Kidney capillary endothelial cell (primary cell): Measurements from ENCODE around the gene GMPR.

ENCODE experiments used
- DNase-seq: peaks from one replicate; pipeline ENCODE4 v3.0.0-alpha.2; 2018; ENCODE audit warnings: low spot score

GMPR gene

GRCh38 chr6:16238057-16238962, at the start of gene GMPR:
Gene GMPR, plus strand, starts transcription at chr6:16238587. Its CDS starts 107 bp downstream, at chr6:16238694.
- peak; percentile 30 for DNase-seq

GRCh38 chr6:16190214-16190613, 48.2 kb upstream of the GMPR start:
- DNase-seq: no peak

GRCh38 chr6:16196260-16196983, 42.0 kb upstream of the GMPR start:
- DNase-seq: no peak

GRCh38 chr6:16196984-16197546, 41.3 kb upstream of the GMPR start:
- DNase-seq: no peak

- DNase-seq: no peak
Measured at GRCh38 chr6:16198061-16198705, 40.2 kb upstream of the GMPR start.

GRCh38 chr6:16199804-16200203, 38.6 kb upstream of the GMPR start:
- no peak for DNase-seq

GRCh38 chr6:16200321-16200883, 38.0 kb upstream of the GMPR start:
- no peak for DNase-seq

GRCh38 chr6:16201706-16202105, 36.7 kb upstream of the GMPR start:
- DNase-seq: no peak

- DNase-seq: no peak
Measured at GRCh38 chr6:16204653-16205376, 33.6 kb upstream of the GMPR start.

- DNase-seq: peak; percentile 77
Measured at GRCh38 chr6:16205377-16206144, 32.8 kb upstream of the GMPR start.

- peak; percentile 92 for DNase-seq
Measured at GRCh38 chr6:16206595-16207037, 31.8 kb upstream of the GMPR start.

- no peak for DNase-seq
Measured at GRCh38 chr6:16208989-16209388, 29.4 kb upstream of the GMPR start.

- no peak for DNase-seq
Measured at GRCh38 chr6:16209539-16209938, 28.8 kb upstream of the GMPR start.

- DNase-seq: no peak
Measured at GRCh38 chr6:16212276-16212675, 26.1 kb upstream of the GMPR start.

GRCh38 chr6:16216501-16217155, 21.8 kb upstream of the GMPR start:
- DNase-seq: no peak

- DNase-seq: no peak
Measured at GRCh38 chr6:16217156-16217721, 21.1 kb upstream of the GMPR start.

GRCh38 chr6:16222826-16223225, 15.6 kb upstream of the GMPR start:
- DNase-seq: no peak

GRCh38 chr6:16223362-16223761, 15.0 kb upstream of the GMPR start:
- no peak for DNase-seq

GRCh38 chr6:16224409-16224808, 14.0 kb upstream of the GMPR start:
- no peak for DNase-seq
